Bronchial epithelial cell (primary cell): Measurements from ENCODE around the gene OTOF. TPM values are rescaled to one million over a fixed set of nuclear protein-coding genes. Genes with fewer than 3 reads are reported as not detected.

Experiments
- DNase-seq: peaks from one replicate; pipeline ENCODE4 v3.0.0-alpha.2; 2010; ENCODE audit warnings: low read depth
- FAIRE-seq: peaks from 2 replicates; lab custom pipeline; 2011; peaks lifted over from hg19 to GRCh38; lab: Jason Lieb, UNC
- H3K27me3 ChIP-seq: 2 replicates; pipeline ENCODE4 v1.5.1; 2011; ENCODE audit warnings: low read length; ENCODE audit not compliant: control insufficient read depth, insufficient read depth
- H3K36me3 ChIP-seq: 2 replicates; pipeline ENCODE4 v1.5.1; 2011; ENCODE audit warnings: low read length; ENCODE audit not compliant: control insufficient read depth, insufficient read depth
- H3K4me3 ChIP-seq: 2 replicates; pipeline ENCODE4 v1.5.1; 2011; ENCODE audit warnings: mild to moderate bottlenecking, low read depth, low read length, control low read depth
- total RNA-seq: library from RNA; depleted of rRNA; stranded (reverse); fragments of >200 nt; gene quantifications from 2 replicates; pipeline ENCODE4 v1.2.1, GENCODE V29; 2014
- TF ChIP-seq, protein P1 (sequence below): IDR thresholded peaks from 2 replicates; pipeline ENCODE4 v1.5.1; 2011; ENCODE audit warnings: mild to moderate bottlenecking, moderate library complexity, low read length, control low read depth, inconsistent platforms; ENCODE audit not compliant: insufficient read depth, severe bottlenecking

The OTOF gene
- total RNA-seq, 1 donor from 2014 or later = not detected

DNA sequence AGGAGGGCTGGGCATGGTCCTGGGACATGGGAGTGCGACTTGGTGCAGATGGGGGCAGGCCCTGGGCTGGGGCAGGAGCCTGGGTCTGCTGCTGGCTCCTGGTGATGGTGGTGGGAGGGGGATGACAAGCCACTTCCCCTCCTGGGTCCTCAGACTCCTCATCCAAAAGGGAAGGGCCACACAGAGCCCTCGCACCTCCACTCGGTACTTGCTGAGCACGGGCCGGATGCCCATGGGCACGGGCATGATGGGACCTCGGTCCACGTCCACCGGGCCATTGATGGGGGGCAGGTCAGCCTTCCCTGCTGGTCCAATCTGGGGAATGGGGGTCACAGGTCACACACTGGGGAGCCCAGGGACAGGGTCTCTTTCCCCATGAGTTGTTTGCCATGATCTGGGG is 4.1 kb downstream of the OTOF start:
- no peak for FAIRE-seq
- H3K36me3 ChIP-seq = no peaks in the 10 kb centered on the region
- no peak overlapping the region for H3K4me3 ChIP-seq
- no peaks in the 10 kb centered on the region for H3K27me3 ChIP-seq
- TF ChIP-seq, protein P1, sequence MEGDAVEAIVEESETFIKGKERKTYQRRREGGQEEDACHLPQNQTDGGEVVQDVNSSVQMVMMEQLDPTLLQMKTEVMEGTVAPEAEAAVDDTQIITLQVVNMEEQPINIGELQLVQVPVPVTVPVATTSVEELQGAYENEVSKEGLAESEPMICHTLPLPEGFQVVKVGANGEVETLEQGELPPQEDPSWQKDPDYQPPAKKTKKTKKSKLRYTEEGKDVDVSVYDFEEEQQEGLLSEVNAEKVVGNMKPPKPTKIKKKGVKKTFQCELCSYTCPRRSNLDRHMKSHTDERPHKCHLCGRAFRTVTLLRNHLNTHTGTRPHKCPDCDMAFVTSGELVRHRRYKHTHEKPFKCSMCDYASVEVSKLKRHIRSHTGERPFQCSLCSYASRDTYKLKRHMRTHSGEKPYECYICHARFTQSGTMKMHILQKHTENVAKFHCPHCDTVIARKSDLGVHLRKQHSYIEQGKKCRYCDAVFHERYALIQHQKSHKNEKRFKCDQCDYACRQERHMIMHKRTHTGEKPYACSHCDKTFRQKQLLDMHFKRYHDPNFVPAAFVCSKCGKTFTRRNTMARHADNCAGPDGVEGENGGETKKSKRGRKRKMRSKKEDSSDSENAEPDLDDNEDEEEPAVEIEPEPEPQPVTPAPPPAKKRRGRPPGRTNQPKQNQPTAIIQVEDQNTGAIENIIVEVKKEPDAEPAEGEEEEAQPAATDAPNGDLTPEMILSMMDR = no peak
- no peak for DNase-seq

DNA sequence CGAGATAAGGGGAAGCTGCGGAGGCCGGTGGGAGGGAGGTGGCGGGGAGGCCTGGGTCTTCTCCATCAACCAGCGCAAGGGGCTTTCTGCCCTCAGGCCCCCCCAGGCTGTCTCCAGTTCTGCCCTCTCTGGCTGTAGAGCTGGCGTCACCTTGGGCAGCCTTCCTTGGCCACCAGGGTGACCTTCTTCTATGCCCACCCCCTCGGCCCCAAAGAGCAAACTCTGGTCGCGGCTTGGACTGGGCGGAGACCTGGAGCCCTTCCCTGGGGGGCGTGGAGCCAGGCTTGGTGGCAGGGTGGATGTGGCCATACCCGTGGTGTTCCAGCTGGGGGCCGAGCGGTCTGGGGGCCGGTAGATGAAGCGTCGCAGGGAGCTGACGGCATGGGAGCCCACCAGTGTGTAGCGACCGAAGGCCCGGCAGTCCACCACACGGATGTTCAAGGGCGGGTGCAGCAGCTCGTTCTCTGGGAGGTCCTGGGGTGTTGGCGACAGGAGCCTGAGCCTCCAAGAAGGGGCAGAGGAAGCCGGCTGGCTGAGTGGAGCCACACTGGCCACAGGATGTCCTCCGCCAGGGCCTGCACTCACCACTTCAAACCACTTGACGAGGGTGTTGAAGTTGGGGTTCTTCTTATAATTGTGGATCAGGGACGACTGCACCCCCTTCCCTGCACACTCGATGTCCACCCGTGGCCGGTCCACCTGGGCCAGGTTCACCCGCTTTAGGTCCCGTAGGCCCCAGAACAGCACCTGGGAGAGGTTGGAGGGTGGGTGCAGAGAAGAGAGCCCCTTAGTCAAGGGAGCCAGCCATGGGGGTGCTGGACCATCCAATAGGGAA is 4.9 kb downstream of the OTOF start:
- DNase-seq = no peak
- no peaks in the 10 kb centered on the region for H3K27me3 ChIP-seq
- TF ChIP-seq, protein P1 = no peak
- H3K36me3 ChIP-seq = no peaks in the 10 kb centered on the region
- H3K4me3 ChIP-seq = no peak overlapping the region
- no peak for FAIRE-seq

DNA sequence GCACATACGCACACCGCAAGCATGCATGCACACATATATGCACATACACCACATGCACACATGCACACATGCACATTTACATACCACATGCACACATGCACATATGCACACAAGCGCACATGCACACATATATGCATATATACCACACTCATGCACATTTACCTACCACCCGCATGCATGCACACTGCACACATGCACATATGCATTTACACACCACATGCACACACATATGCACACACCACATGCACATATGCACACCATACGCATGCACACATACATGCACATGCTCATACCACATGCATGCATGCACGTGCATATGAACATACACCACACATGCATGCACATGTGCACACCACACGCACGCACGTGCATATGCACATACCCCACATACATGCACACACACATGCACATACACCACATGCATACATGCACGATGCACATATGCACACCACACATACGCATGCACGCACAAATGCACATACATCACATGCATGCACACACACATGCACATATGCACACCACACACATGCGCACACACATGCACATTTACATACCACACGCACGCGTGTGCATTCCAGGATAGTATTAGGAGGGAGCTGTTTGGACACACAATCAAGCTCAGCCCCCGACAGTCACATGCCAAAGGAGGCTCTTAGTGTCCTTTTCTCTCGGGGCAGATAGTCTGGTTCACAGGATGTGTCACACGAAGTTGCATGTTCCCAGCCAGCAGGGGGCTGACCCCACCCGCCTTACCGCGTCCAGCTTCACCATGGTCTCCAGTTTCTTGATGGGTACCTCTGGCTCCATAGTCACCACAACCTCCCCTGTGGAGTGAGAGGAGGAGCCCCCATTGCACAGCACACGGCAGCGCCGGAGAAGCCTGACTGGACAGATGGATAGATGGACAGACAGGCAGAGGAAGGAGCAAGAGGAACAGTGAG is 5.9 kb downstream of the OTOF start:
- Histone ChIP-seq H3K36me3 (no peaks in the 10 kb centered on the region), H3K4me3 (no peak overlapping the region), H3K27me3 (no peaks in the 10 kb centered on the region)
- DNase-seq (no peak), FAIRE-seq (peak; percentile 99)
- TF ChIP-seq, protein P1 = no peak

DNA sequence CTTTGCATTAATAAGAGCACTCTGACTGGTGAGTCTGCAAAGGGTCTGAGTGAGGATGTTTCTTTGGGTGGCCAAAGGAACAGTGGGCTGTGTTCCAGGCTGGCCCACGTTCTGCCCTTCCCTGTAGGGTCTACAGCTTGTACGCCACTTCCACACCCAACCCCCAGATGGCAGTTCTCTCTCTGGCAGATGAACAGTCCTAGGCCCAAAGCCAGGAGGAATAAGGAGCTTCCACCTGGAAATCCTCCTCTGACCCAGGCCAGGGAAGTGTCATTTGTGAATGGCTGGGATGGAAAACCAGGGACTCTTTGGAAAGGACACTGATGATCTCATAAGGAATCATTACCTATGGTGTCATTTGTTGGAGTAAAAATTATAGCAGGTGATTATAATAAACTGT is 6.6 kb downstream of the OTOF start:
- Histone ChIP-seq H3K4me3 (no peak overlapping the region), H3K27me3 (no peaks in the 10 kb centered on the region), H3K36me3 (no peaks in the 10 kb centered on the region)
- TF ChIP-seq, protein P1 = no peak
- FAIRE-seq = no peak
- no peak for DNase-seq

DNA sequence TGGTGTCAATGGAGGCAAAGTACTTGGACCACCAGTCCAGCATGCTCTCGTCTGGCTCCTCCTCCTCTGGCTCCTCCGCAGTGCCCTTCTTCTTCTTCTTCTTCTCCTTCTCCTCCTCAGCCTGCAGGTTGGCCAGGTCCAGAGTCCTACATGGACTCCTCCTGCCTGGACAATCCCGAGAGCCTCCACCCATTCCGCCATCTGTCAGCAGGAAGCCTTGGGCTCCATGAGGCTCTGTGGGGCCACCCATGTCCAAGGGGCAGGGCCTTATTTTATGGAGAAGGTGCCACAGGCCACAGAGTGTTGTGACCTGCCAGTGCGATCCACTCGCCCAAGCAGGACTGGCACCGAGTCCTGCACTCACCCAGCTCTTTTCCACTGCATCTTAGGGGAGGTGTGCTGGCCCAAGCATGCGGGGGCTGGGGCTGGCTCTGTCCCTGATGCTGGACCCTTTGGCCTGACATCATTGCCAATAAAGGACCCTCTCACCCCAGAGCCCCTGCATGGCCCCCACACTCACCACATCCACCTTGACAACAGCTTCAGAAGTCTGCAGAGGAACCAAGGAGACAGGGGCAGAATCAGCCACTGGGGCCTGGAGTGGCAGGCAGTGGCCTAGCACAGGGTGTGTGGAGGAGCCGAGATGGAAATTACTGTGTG is 7.2 kb downstream of the OTOF start:
- H3K27me3 ChIP-seq = no peaks in the 10 kb centered on the region
- no peak for DNase-seq
- no peaks in the 10 kb centered on the region for H3K36me3 ChIP-seq
- FAIRE-seq = no peak
- no peak overlapping the region for H3K4me3 ChIP-seq
- TF ChIP-seq, protein P1 = no peak
